Ishikawa (cell line): ENCODE measurements around the gene EGFR.

Experiments
- CEBPB ChIP-seq: IDR thresholded peaks from 2 replicates; pipeline ENCODE4 v1.6.1; 2012
- CREB1 ChIP-seq: IDR thresholded peaks from 2 replicates; pipeline ENCODE4 v1.6.1; 2012; ENCODE audit warnings: low read depth
- EGR1 ChIP-seq: IDR thresholded peaks from 2 replicates; pipeline ENCODE4 v1.6.1; 2012
- EP300 ChIP-seq: IDR thresholded peaks from 2 replicates; pipeline ENCODE4 v1.6.1; 2012; ENCODE audit warnings: borderline replicate concordance
- FOXM1 ChIP-seq: IDR thresholded peaks from 2 replicates; pipeline ENCODE4 v1.6.1; 2012; ENCODE audit warnings: low read depth, borderline replicate concordance
- MAX ChIP-seq: IDR thresholded peaks from 2 replicates; pipeline ENCODE4 v1.6.1; 2012
- NFIC ChIP-seq: IDR thresholded peaks from 2 replicates; pipeline ENCODE4 v1.6.1; 2012
- RAD21 ChIP-seq: IDR thresholded peaks from 2 replicates; pipeline ENCODE4 v1.6.1; 2012; ENCODE audit warnings: low read depth
- REST ChIP-seq: IDR thresholded peaks from 2 replicates; pipeline ENCODE4 v1.6.1; 2012; ENCODE audit warnings: low read depth, mild to moderate bottlenecking
- TAF1 ChIP-seq: IDR thresholded peaks from 2 replicates; pipeline ENCODE4 v1.6.1; 2012; ENCODE audit warnings: low read depth, mild to moderate bottlenecking
- TCF12 ChIP-seq: IDR thresholded peaks from 2 replicates; pipeline ENCODE4 v1.6.1; 2012; ENCODE audit warnings: low read depth
- TEAD4 ChIP-seq: IDR thresholded peaks from 2 replicates; pipeline ENCODE4 v1.6.1; 2012
- USF1 ChIP-seq: IDR thresholded peaks from 2 replicates; pipeline ENCODE4 v1.6.1; 2012
- YY1 ChIP-seq: IDR thresholded peaks from 2 replicates; pipeline ENCODE4 v1.6.1; 2012; ENCODE audit warnings: low read depth
- ZBTB7A ChIP-seq: IDR thresholded peaks from 2 replicates; pipeline ENCODE4 v1.6.1; 2012; ENCODE audit warnings: low read depth

Gene EGFR

GRCh38 chr7:55087521-55087961, 68.7 kb downstream of the EGFR start:
- TF ChIP-seq TAF1 = no peak
- TF ChIP-seq TEAD4 = no peak
- TF ChIP-seq CEBPB = no peak
- TF ChIP-seq FOXM1 = no peak
- TF ChIP-seq ZBTB7A = no peak
- no peak for TF ChIP-seq RAD21
- TF ChIP-seq REST = no peak
- TF ChIP-seq YY1 = no peak
- no peak for TF ChIP-seq USF1
- no peak for TF ChIP-seq NFIC

DNA sequence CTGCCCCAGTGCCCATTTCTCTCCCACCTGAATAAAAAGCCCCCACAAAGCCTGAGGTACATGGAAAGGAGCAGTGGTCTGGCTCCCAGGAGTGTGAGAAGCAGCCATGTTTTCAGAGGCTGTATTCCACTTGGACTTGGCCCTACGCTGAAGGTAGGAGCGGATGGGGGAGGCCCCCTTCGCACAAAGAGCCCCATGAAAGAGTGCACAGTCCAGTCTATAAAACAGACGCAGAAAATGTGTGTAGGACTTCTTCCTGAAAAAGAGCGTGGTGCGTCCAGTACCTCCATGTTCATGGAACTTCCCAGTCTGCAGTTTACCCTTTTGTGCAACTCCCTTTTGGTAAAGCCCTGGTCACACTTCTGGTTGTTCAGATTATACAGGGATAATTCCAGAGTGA, 69.3 kb downstream of the EGFR start:
- TF ChIP-seq ZBTB7A (no peak), NFIC (no peak), TEAD4 (no peak), TCF12 (no peak), EGR1 (no peak), EP300 (no peak), MAX (no peak), REST (no peak)

DNA sequence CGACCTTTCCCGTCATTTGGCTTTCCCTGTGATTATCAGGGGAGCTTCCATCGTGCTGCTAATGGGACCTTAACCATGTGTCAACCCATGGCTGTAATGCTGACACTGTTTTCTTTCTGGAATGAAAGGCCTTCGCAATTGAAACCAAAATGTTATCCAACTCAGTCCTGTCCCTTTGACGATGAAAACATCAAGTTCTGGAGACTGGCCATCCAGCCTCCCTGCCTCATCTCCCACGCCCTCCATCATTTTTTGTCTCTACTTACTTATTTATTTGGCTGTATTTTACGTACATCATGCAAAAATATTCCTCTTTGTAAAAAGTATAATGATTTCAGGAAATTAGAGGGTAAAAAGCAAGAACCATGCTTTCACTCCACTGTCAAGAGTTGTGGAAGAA, 69.8 kb downstream of the EGFR start:
- TF ChIP-seq TCF12 (no peak), TEAD4 (no peak), NFIC (no peak), FOXM1 (no peak), USF1 (no peak), TAF1 (no peak), EGR1 (no peak), ZBTB7A (no peak), CREB1 (no peak), YY1 (no peak), MAX (no peak), EP300 (no peak), RAD21 (no peak), CEBPB (no peak), REST (no peak)

DNA sequence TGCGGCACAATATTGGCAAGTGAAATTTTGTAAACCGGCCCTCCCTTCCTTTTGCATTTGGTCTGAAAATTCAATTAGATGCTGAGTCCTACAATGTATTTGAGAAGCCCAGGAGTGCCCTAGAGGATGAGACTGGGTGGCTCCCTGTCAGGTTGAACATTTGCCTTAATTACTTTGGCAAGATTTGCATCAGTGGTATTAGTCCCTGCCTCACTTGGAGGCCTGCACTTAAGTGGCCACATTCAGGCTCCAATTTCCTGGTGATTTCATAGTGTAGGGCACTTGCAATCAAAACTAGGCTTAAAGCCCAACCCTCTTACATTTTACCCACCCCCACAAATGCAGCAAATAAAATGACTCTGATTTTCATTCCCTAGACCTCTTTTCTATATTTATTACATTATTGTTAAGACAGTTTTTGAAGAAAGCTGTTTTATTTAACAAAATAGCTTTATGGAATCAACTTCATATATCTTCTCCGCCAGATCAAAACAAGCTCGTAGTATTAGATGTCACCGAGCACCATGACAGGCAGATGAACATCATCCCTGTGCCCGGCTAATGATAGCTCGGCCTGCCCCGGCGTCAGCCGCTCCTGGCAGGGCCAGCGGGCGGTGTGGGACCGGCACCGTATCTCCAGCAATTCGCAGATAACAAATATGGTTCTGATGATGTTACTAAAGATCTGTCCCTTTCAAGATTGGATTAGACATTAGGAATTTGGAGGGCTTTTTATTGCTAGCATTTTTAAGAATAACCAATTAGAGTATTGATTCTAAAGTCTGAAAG, 73.6 kb downstream of the EGFR start:
- TF ChIP-seq EP300 = no peak
- TF ChIP-seq NFIC = no peak
- no peak for TF ChIP-seq ZBTB7A
- no peak for TF ChIP-seq CEBPB

DNA sequence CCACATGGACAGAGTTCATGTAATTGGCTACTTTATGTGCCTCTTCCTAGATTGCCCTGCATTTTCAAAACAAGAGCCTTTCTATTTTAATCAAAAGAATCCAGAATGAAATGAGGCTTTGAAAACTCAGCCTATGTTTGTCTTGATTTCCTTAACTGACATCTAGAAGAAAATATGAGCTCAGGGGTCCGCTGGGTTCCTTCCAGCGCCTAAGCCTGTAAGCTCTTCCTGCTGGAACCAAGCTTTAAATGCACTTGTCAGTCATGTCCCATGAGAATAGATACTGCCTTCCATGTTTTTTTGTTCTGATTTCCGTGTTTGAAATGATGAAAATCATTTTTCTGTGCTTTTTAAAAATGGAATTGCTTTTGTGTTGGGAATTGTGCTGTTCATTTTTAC, 74.2 kb downstream of the EGFR start:
- no peak for TF ChIP-seq TEAD4
- no peak for TF ChIP-seq RAD21
- TF ChIP-seq ZBTB7A = no peak
- TF ChIP-seq CEBPB = no peak
- no peak for TF ChIP-seq TCF12
- TF ChIP-seq YY1 = no peak
- TF ChIP-seq NFIC = no peak
- TF ChIP-seq TAF1 = no peak
- TF ChIP-seq CREB1 = no peak
- no peak for TF ChIP-seq REST
- no peak for TF ChIP-seq EP300
- TF ChIP-seq MAX = no peak
- no peak for TF ChIP-seq USF1
